Adrenal gland (tissue), 5 donors: ENCODE measurements around the gene URM1.

Experiments used
- POLR2A ChIP-seq, 2 donors: fragments of 450-650 bp; IDR thresholded peaks; one replicate each; pipeline ENCODE4 v1.6.1; 2017; ENCODE audit warnings: antibody characterized with exemption in 2 of 2, mild to moderate bottlenecking in 2 of 2, moderate library complexity in 1 of 2
- TF ChIP-seq, protein P1 (sequence below), 6 experiments: fragments of 450-650 bp in 4 of 6; fragments of 200-600 bp in 2 of 6; sonication (generic) in 1 of 6; IDR thresholded peaks; 1 replicate in 5 of 6; 2 replicates in 1 of 6; pipeline versions ENCODE4 v1.5.1 to v1.8.0; 2016 to 2021; ENCODE audit warnings: antibody characterized with exemption in 6 of 6, mild to moderate bottlenecking in 2 of 6, moderate library complexity in 1 of 6
- donor health status: DM: no; HTN: no; CAD: no.

DNA sequence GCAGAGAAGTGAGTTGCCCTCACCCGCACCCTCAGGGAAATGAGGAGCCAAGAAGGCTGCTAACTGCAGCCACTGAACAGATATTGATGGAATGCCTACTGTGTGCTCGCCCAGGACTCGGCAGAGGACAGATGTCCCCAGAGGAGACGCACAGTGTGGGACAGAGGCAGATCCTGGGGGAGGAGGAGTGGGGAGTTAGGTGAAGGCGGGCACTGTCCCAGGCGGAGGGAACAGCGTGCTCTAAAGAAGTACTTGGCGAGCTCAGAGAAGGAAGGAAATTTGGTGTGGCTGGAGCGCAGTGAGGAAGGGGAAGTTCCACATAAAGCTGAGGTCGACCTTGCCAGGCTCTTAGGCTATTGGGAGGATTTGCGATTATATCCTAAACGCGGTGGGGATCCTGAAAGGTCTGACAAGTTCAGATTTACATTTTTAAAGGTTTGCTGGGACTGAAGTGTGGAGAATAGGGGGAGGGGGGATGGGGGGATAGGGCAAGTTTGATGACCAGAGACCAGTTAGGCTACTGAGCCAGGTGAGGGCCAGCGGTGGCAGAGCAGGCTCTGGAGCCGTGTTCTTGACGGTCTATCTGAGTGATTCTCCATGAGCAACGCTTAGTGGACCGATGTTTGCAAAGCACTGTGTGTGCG lies 25.9 kb downstream of the URM1 start:
- TF ChIP-seq, protein P1, sequence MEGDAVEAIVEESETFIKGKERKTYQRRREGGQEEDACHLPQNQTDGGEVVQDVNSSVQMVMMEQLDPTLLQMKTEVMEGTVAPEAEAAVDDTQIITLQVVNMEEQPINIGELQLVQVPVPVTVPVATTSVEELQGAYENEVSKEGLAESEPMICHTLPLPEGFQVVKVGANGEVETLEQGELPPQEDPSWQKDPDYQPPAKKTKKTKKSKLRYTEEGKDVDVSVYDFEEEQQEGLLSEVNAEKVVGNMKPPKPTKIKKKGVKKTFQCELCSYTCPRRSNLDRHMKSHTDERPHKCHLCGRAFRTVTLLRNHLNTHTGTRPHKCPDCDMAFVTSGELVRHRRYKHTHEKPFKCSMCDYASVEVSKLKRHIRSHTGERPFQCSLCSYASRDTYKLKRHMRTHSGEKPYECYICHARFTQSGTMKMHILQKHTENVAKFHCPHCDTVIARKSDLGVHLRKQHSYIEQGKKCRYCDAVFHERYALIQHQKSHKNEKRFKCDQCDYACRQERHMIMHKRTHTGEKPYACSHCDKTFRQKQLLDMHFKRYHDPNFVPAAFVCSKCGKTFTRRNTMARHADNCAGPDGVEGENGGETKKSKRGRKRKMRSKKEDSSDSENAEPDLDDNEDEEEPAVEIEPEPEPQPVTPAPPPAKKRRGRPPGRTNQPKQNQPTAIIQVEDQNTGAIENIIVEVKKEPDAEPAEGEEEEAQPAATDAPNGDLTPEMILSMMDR (IDR thresholded peaks at IDR 0.05) = no peak
- no peak for TF ChIP-seq POLR2A (IDR thresholded peaks at IDR 0.05)
